Heart left ventricle (tissue), 16 donors: ENCODE results near the gene ELOA. TPM values are rescaled to one million over a fixed set of nuclear protein-coding genes. Genes with fewer than 3 reads are reported as not detected.
A peak's percentile ranks its signal among the peaks of the same experiment; 100 is the strongest.
"Not testable (repeated sequence)": the region's sequence is repeated elsewhere in the genome, so short reads cannot be mapped to it uniquely, and the experiment has no call there.

Experiments
- ATAC-seq, 4 donors: fragments of 200-7000 bp; cut with Tn5 transposase; one replicate each; pipeline ENCODE4 v1.9.1; 2020 to 2022; ENCODE audit warnings: moderate library complexity in 4 of 4, mild to moderate bottlenecking in 3 of 4, moderate number of reproducible peaks in 1 of 4
- DNase-seq, 5 donors: peaks; one replicate each; pipeline ENCODE4 v3.0.0-alpha.2; 2020
- H3K27ac ChIP-seq, 12 donors: fragments of 200-600 bp; sonication (generic) in 4 of 12; one replicate each; pipeline versions ENCODE4 v1.5.0 to v1.8.0; 2016 to 2022; ENCODE audit warnings: mild to moderate bottlenecking in 2 of 12
- H3K27me3 ChIP-seq, 9 donors: fragments of 200-600 bp; sonication (generic) in 2 of 9; one replicate each; pipeline versions ENCODE4 v1.5.1 to v1.8.0; 2016 to 2022; ENCODE audit warnings: mild to moderate bottlenecking in 3 of 9
- H3K36me3 ChIP-seq, 9 donors: fragments of 200-600 bp; sonication (generic) in 2 of 9; one replicate each; pipeline versions ENCODE4 v1.5.0 to v1.8.0; 2018 to 2022; ENCODE audit warnings: mild to moderate bottlenecking in 2 of 9
- H3K4me1 ChIP-seq, 12 donors: fragments of 200-600 bp; sonication (generic) in 4 of 12; one replicate each; pipeline versions ENCODE4 v1.5.0 to v1.8.0; 2016 to 2022; ENCODE audit warnings: mild to moderate bottlenecking in 3 of 12
- H3K4me3 ChIP-seq, 12 donors: fragments of 200-600 bp; sonication (generic) in 4 of 12; one replicate each; pipeline versions ENCODE4 v1.5.0 to v1.8.0; 2017 to 2022; ENCODE audit warnings: mild to moderate bottlenecking in 9 of 12, moderate library complexity in 4 of 12
- H3K9me3 ChIP-seq, 12 donors: fragments of 200-600 bp; sonication (generic) in 4 of 12; one replicate each; pipeline versions ENCODE4 v1.5.0 to v1.8.0; 2016 to 2022; ENCODE audit warnings: mild to moderate bottlenecking in 1 of 12
- POLR2A ChIP-seq, 2 donors: fragments of 450-650 bp; IDR thresholded peaks; one replicate each; pipeline ENCODE4 v1.6.1; 2017; ENCODE audit warnings: antibody characterized with exemption in 2 of 2, mild to moderate bottlenecking in 2 of 2, moderate library complexity in 2 of 2
- WGBS, 4 donors: extraction: QIAGEN DNeasy Blood & Tissue Kit in 2 of 4; methylation state at CpG; one replicate each; pipeline versions ENCODE4 v1.1.5 to v1.1.7; 2013 to 2018; 5-methylcytosine and 5-hydroxymethylcytosine counted together
- intact Hi-C, 10 donors: fragments of 100-400 bp; cut with DNase I; formaldehyde crosslinking; loops; one replicate each; pipeline versions ENCODE4 v1.11.1 to v1.14.2; 2022
- polyA plus RNA-seq, 2 donors: library from polyadenylated mRNA; stranded (reverse); fragments of 200-250 nt; gene quantifications; one replicate each; pipeline ENCODE4 v1.2.3, GENCODE V29; 2013
- total RNA-seq, 9 donors: library from RNA; depleted of rRNA in 2 of 9; stranded (reverse); fragments of >200 nt in 2 of 9; fragmentation: NEBNext Ultra II Directional in 3 of 9; extraction: Animal tissue kit (Norgen Biotek cat#: 25700) in 3 of 9; gene quantifications; one replicate each; pipeline versions ENCODE4 v1.1.0 to v1.2.4, GENCODE V29; 2016 to 2023
- TF ChIP-seq, protein P1 (sequence below), 12 donors: fragments of 200-600 bp; sonication (generic) in 4 of 12; IDR thresholded peaks; one replicate each; pipeline versions ENCODE4 v1.5.0 to v1.8.0; 2018 to 2022; ENCODE audit warnings: antibody characterized with exemption in 12 of 12, mild to moderate bottlenecking in 5 of 12
- donor health status: ischemic (EF 13 %, LVEDD 7.1; RV severe dilation, severe dysfunction).
- donor health status: healthy with polysubstance abuse.
- donor health status: DM: no; HTN: yes; CAD: no.
- donor health status: DM: no; HTN: no; CAD: no.
- donor health status: ischemic (EF 25% LVEDD 6.9; RV normal size, moderate dysfunction).
- donor health status: ischemic (EF 25% LVEDD 5.7; RV mildly dilated, moderate dysfunction).
- donor health status: healthy.
- donor health status: DM: yes; HTN: yes; CAD: no.
- donor health status: ischemic (EF 35%, LVEDD 5.7; RV mildly dilated, moderate dysfunction).
- donor health status: nonischemic (EF 11% LVEDD 7.7; RV severe dilation, severe dysfunction).
- donor health status: DM: yes; HTN: yes; CAD: no.
- donor health status: PGD.
- donor health status: ischemic (EF 29% LVEDD 5.4; RV normal size, mild dysfunction).
- donor health status: nonischemic (EF 23%, LVEDD 6.1; RV moderate dilation, normal function).

The ELOA gene
- total and polyA plus RNA-seq, 11 donors: 11.3 to 45.8 (median 34.0) TPM

DNA sequence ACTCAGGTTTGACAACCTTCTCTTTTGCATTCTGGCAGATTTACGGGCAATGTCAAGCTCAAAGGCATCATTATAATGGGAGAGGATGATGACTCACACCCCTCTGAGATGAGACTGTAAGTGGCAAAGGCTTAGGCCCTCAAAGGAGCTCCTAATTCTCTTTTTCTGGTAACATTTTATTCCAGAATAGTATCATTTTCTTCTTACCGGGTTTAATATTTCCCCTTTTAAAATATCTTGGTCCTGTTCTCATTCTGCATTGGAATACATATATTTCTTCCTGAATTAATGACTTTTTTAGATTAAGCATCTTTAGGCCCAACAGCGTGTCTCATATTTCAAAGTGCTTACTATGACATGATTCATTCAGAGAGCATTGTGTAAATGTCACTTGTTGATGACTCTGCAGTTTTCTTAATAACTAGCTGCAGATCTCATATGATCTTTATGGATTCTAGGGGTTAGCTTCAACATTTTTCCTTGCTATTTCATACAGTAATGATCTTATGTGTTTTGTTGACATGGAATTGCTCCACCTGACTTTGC is 36.6 kb downstream of the ELOA start:
- ATAC-seq (no peak), DNase-seq (no peak)
- Histone ChIP-seq H3K27me3 (no peaks in the 10 kb centered on the region), H3K27ac (no peak overlapping the region), H3K36me3 (peaks cover 0 to 54% (median 39%) of the 10 kb centered on the region in 9 donors), H3K4me3 (peak overlapping the region in 4 of 12 donors; percentile 93 to 99 (median 96)), H3K4me1 (peaks cover 4 to 39% (median 23%) of the 10 kb centered on the region in 12 donors), H3K9me3 (no peaks in the 10 kb centered on the region)
- 77 to 87% (median 82%) methylated on average over 3 of the region's 3 CpGs for WGBS, 4 donors
- intact Hi-C loops: loop anchor here in 6 of 10 donors (5.0 to 10.0 kb wide), 4 partner anchors 45 to 135 kb away; partner anchors contain the start of genes FUCA1 (in 4 of the 6), CNR2 (in 1 of the 6) and HMGCL (in 1 of the 6)
- TF ChIP-seq, protein P1, sequence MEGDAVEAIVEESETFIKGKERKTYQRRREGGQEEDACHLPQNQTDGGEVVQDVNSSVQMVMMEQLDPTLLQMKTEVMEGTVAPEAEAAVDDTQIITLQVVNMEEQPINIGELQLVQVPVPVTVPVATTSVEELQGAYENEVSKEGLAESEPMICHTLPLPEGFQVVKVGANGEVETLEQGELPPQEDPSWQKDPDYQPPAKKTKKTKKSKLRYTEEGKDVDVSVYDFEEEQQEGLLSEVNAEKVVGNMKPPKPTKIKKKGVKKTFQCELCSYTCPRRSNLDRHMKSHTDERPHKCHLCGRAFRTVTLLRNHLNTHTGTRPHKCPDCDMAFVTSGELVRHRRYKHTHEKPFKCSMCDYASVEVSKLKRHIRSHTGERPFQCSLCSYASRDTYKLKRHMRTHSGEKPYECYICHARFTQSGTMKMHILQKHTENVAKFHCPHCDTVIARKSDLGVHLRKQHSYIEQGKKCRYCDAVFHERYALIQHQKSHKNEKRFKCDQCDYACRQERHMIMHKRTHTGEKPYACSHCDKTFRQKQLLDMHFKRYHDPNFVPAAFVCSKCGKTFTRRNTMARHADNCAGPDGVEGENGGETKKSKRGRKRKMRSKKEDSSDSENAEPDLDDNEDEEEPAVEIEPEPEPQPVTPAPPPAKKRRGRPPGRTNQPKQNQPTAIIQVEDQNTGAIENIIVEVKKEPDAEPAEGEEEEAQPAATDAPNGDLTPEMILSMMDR (IDR thresholded peaks at IDR 0.05): no peak
- TF ChIP-seq POLR2A (IDR thresholded peaks at IDR 0.05): no peak

DNA sequence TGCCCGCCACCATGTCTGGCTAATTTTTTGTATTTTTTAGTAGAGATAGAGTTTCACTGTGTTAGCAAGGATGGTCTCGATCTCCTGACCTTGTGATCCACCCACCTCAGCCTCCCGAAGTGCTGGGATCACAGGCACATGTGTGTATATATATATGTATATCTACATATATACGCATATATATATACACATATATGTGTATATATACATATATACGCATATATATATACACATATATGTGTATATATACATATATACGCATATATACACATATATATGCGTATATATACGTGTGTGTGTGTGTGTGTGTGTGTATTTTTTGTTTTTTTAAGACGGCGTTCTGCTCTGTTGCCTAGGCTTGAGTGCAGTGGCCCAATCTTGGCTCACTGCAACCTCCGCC is 39.9 kb downstream of the ELOA start:
- H3K36me3 ChIP-seq: peaks cover 0 to 86% (median 69%) of the 10 kb centered on the region in 9 donors
- DNase-seq, H3K27ac ChIP-seq, H3K9me3 ChIP-seq, intact Hi-C loops, ATAC-seq, H3K27me3 ChIP-seq, H3K4me3 ChIP-seq: not testable (repeated sequence)
- WGBS, 4 donors: 93 to 96% (median 94%) methylated on average over 11 of the region's 11 CpGs
- H3K4me1 ChIP-seq: peaks cover 4 to 26% (median 12%) of the 10 kb centered on the region in 12 donors

DNA sequence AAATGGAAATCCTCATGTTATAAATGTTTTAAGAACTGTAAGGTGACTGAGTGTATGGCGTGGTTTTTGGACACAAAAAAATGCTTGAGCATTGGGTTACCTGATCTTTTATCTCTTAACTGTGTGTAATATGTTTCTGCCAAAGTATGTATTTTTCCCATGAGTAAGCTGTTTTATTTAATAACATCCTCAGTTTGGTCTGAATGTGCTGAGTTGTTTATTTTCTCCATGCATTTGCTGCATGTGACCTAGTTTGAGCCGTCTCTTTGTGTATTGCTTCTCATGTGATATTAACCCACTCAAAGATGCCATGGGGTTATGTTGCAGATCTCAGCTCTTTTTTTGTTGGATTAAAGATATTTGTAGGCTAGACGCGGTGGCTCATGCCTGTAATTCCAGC is 41.6 kb downstream of the ELOA start:
- Histone ChIP-seq H3K9me3 (no peaks in the 10 kb centered on the region), H3K27ac (peak overlapping the region in 1 of 12 donors; percentile 49), H3K36me3 (peaks cover 0 to 94% (median 75%) of the 10 kb centered on the region in 9 donors), H3K27me3 (no peaks in the 10 kb centered on the region), H3K4me1 (peaks cover 0 to 16% (median 2%) of the 10 kb centered on the region in 12 donors), H3K4me3 (no peak overlapping the region)
- ATAC-seq (no peak), DNase-seq (no peak)
- TF ChIP-seq, protein P1 (IDR thresholded peaks at IDR 0.05): no peak
- TF ChIP-seq POLR2A (IDR thresholded peaks at IDR 0.05): no peak
- 85 to 89% (median 88%) methylated on average over 4 of the region's 4 CpGs for WGBS, 4 donors
- intact Hi-C loops: no loop called here

DNA sequence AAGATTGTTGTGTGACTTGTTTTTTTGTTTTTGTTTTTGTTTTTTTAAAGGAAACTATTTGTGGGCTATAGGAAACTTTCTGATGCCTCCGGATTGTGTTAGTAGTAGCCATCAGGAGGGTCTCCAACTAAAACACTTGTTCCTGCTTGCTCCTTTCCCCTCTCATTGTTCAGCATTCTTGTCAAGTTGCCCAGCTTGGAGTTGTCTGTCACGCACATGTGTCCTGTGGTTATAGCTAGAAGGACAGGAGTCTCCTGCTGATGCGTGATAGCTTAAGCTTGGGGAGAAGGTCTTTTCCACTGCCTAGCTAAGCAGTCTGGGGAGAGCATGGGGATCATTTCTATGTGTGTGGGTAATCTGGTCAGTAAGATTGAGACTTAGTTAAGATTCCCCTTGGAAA is 44.4 kb downstream of the ELOA start:
- Histone ChIP-seq H3K27me3 (no peaks in the 10 kb centered on the region), H3K4me3 (no peak overlapping the region), H3K9me3 (no peaks in the 10 kb centered on the region), H3K4me1 (peaks cover 4 to 25% (median 19%) of the 10 kb centered on the region in 12 donors), H3K27ac (no peak overlapping the region), H3K36me3 (peaks cover 0 to 65% (median 54%) of the 10 kb centered on the region in 9 donors)
- no peak for ATAC-seq
- intact Hi-C loops: no loop called here
- TF ChIP-seq, protein P1 (IDR thresholded peaks at IDR 0.05): no peak
- peak in 1 of 5 donors; percentile 9 for DNase-seq
- 78 to 88% (median 85%) methylated on average over 3 of the region's 3 CpGs for WGBS, 4 donors
